Astrocyte (in vitro differentiated cells and primary cell): Measurements from ENCODE around the gene GMPR2. TPM values are rescaled to one million over a fixed set of nuclear protein-coding genes. Genes with fewer than 3 reads are reported as not detected.

ENCODE experiments used
- DNase-seq: peaks from one replicate; pipeline ENCODE4 v3.0.0-alpha.2; 2010; ENCODE audit warnings: low read depth
- FAIRE-seq: peaks from 2 replicates; lab custom pipeline; 2011; peaks lifted over from hg19 to GRCh38; lab: Jason Lieb, UNC
- H2AFZ ChIP-seq: 2 replicates; pipeline ENCODE4 v1.6.0; 2012; ENCODE audit warnings: low read depth, low read length, inconsistent platforms
- H3K27ac ChIP-seq: 2 replicates; pipeline ENCODE4 v1.5.1; 2011; ENCODE audit warnings: low read depth, low read length, inconsistent platforms
- H3K27me3 ChIP-seq: 2 replicates; pipeline ENCODE4 v1.6.0; 2011; ENCODE audit warnings: low read length, inconsistent platforms; ENCODE audit not compliant: insufficient read depth
- H3K36me3 ChIP-seq: 2 replicates; pipeline ENCODE4 v1.5.1; 2011; ENCODE audit warnings: low read length, inconsistent platforms; ENCODE audit not compliant: insufficient read depth
- H3K4me1 ChIP-seq: 2 replicates; pipeline ENCODE4 v1.5.1; 2011; ENCODE audit warnings: low read length, inconsistent platforms; ENCODE audit not compliant: insufficient read depth
- H3K4me2 ChIP-seq: 2 replicates; pipeline ENCODE4 v1.6.0; 2012; ENCODE audit warnings: low read length, inconsistent platforms
- H3K4me3 ChIP-seq: 2 replicates; pipeline ENCODE4 v1.5.1; 2011; ENCODE audit warnings: low read depth, mild to moderate bottlenecking, low read length, inconsistent platforms; ENCODE audit not compliant: insufficient read depth
- H3K79me2 ChIP-seq: 2 replicates; pipeline ENCODE4 v1.6.0; 2012; ENCODE audit warnings: mild to moderate bottlenecking, low read length, inconsistent platforms; ENCODE audit not compliant: insufficient read depth
- H3K9ac ChIP-seq: 2 replicates; pipeline ENCODE4 v1.6.0; 2012; ENCODE audit warnings: mild to moderate bottlenecking, low read length, inconsistent platforms
- H3K9me3 ChIP-seq: 2 replicates; pipeline ENCODE4 v1.5.1; 2012; ENCODE audit warnings: low read depth, mild to moderate bottlenecking, low read length, inconsistent platforms; ENCODE audit not compliant: insufficient read depth
- H4K20me1 ChIP-seq: 2 replicates; pipeline ENCODE4 v1.6.0; 2012; ENCODE audit warnings: low read length, inconsistent platforms; ENCODE audit not compliant: insufficient read depth
- H3K27ac Mint-ChIP-seq: one replicate; pipeline ENCODE4 v1.8.0; 2021; ENCODE audit warnings: mild to moderate bottlenecking, mixed read lengths; ENCODE audit not compliant: unreplicated experiment
- H3K27me3 Mint-ChIP-seq: one replicate; pipeline ENCODE4 v1.8.0; 2021; ENCODE audit warnings: low read depth, mixed read lengths; ENCODE audit not compliant: unreplicated experiment
- H3K36me3 Mint-ChIP-seq: one replicate; pipeline ENCODE4 v1.8.0; 2021; ENCODE audit warnings: low read depth, mixed read lengths; ENCODE audit not compliant: unreplicated experiment
- H3K4me1 Mint-ChIP-seq: one replicate; pipeline ENCODE4 v1.8.0; 2021; ENCODE audit warnings: low read depth, mixed read lengths; ENCODE audit not compliant: unreplicated experiment
- H3K4me3 Mint-ChIP-seq: one replicate; pipeline ENCODE4 v1.8.0; 2021; ENCODE audit warnings: mild to moderate bottlenecking, moderate library complexity, mixed read lengths; ENCODE audit not compliant: unreplicated experiment
- H3K9me3 Mint-ChIP-seq: one replicate; pipeline ENCODE4 v1.8.0; 2021; ENCODE audit warnings: mild to moderate bottlenecking, mixed read lengths; ENCODE audit not compliant: unreplicated experiment
- CTCF ChIP-seq: IDR thresholded peaks from 2 replicates; pipeline ENCODE4 v1.5.1; 2011; ENCODE audit warnings: low read depth, mild to moderate bottlenecking, inconsistent platforms, low read length, moderate library complexity; ENCODE audit not compliant: insufficient read depth
- EZH2 ChIP-seq: IDR thresholded peaks from 2 replicates; pipeline ENCODE4 v1.6.1; 2012; ENCODE audit warnings: mild to moderate bottlenecking, low read length, inconsistent platforms; ENCODE audit not compliant: insufficient read depth
- total RNA-seq: library from RNA; stranded (reverse); gene quantifications from 2 replicates; pipeline ENCODE4 v1.2.1, GENCODE V29; 2021

The GMPR2 gene
- total RNA-seq, 1 donor from 2014 or later, result 66.5 TPM

GRCh38 chr14:24194873-24195185 is 37.9 kb upstream of the GMPR2 start:
- no peak for DNase-seq
- Histone ChIP-seq H3K27ac (peak overlapping the region; percentile 97), H3K79me2 (peaks cover 64% of the 10 kb centered on the region), H3K27me3 (no peaks in the 10 kb centered on the region), H3K4me2 (peak overlapping the region; percentile 95), H4K20me1 (peaks cover 5% of the 10 kb centered on the region), H2AFZ (peak overlapping the region; percentile 93), H3K4me3 (peak overlapping the region; percentile 69), H3K9ac (peak overlapping the region; percentile 99), H3K9me3 (peaks cover under 1% of the 10 kb centered on the region), H3K4me1 (peaks cover 5% of the 10 kb centered on the region), H3K36me3 (peaks cover 18% of the 10 kb centered on the region)
- Mint-ChIP-seq H3K4me3 (peak overlapping the region; percentile 96), H3K36me3 (peaks cover 19% of the 10 kb centered on the region), H3K4me1 (peaks cover 19% of the 10 kb centered on the region), H3K9me3 (peaks cover 4% of the 10 kb centered on the region), H3K27me3 (no peaks in the 10 kb centered on the region), H3K27ac (peak overlapping the region; percentile 72)
- no peak for FAIRE-seq
- TF ChIP-seq EZH2, result no peak
- TF ChIP-seq CTCF, result no peak

- Histone ChIP-seq H3K36me3 (peaks cover 17% of the 10 kb centered on the region), H3K9ac (peak within 1 kb of the TSS; percentile 99), H3K79me2 (peaks cover 61% of the 10 kb centered on the region), H3K4me2 (peak within 1 kb of the TSS; percentile 95), H4K20me1 (peaks cover 5% of the 10 kb centered on the region), H3K27me3 (no peaks in the 10 kb centered on the region), H3K9me3 (peaks cover 2% of the 10 kb centered on the region), H3K4me1 (peaks cover 5% of the 10 kb centered on the region), H3K4me3 (peak within 1 kb of the TSS; percentile 69), H2AFZ (peak within 1 kb of the TSS; percentile 93), H3K27ac (peak within 1 kb of the TSS; percentile 97)
- FAIRE-seq (no peak), DNase-seq (peak; percentile 81)
- H3K4me1 Mint-ChIP-seq, result peaks cover 17% of the 10 kb centered on the region
- TF ChIP-seq EZH2 (no peak), CTCF (no peak)
- no peaks in the 10 kb centered on the region for H3K27me3 Mint-ChIP-seq
- peak within 1 kb of the TSS; percentile 96 for H3K4me3 Mint-ChIP-seq
- peak within 1 kb of the TSS; percentile 94 for H3K27ac Mint-ChIP-seq
- H3K36me3 Mint-ChIP-seq, result peaks cover 22% of the 10 kb centered on the region
- H3K9me3 Mint-ChIP-seq, result peaks cover 4% of the 10 kb centered on the region
Measured at GRCh38 chr14:24195186-24196070, 37.3 kb upstream of the GMPR2 start, which contains the start of gene TM9SF1. TSS of gene TM9SF1 (minus strand) at chr14:24195441. CDS start at chr14:24195019, 422 bp downstream.
